ENCODE measurements around the gene NPAS3. TPM values are rescaled to one million over a fixed set of nuclear protein-coding genes. Genes with fewer than 3 reads are reported as not detected.

Gene NPAS3
- total RNA-seq, 1 donor from 2014 or later = 0.95 TPM

GRCh38 chr14:33764876-33765650 is 826.4 kb downstream of the NPAS3 start:
- intact Hi-C loops (cut with DNase I) = no loop called here
- Histone ChIP-seq H3K4me3 (no peak overlapping the region), H3K36me3 (no peaks in the 10 kb centered on the region), H3K4me1 (no peaks in the 10 kb centered on the region), H3K27ac (no peak overlapping the region), H3K9me3 (no peaks in the 10 kb centered on the region), H3K27me3 (ENCODE audit: low read depth) (no peaks in the 10 kb centered on the region)
- ATAC-seq (no peak), DNase-seq (no peak)
- TF ChIP-seq CTCF (IDR thresholded peaks at IDR 0.05) = no peak

- Histone ChIP-seq H3K36me3 (no peaks in the 10 kb centered on the region), H3K27me3 (ENCODE audit: low read depth) (no peaks in the 10 kb centered on the region), H3K4me3 (no peak overlapping the region), H3K9me3 (no peaks in the 10 kb centered on the region), H3K27ac (no peak overlapping the region), H3K4me1 (no peaks in the 10 kb centered on the region)
- no peak for TF ChIP-seq CTCF (IDR thresholded peaks at IDR 0.05)
- intact Hi-C loops (cut with DNase I) = no loop called here
- ATAC-seq (no peak), DNase-seq (no peak)
These were observed 829.1 kb downstream of the NPAS3 start for GRCh38 chr14:33767586-33768457.

GRCh38 chr14:33768458-33768830 is 829.8 kb downstream of the NPAS3 start:
- H3K36me3 ChIP-seq = no peaks in the 10 kb centered on the region
- no peak overlapping the region for H3K4me3 ChIP-seq
- no peaks in the 10 kb centered on the region for H3K9me3 ChIP-seq
- intact Hi-C loops (cut with DNase I) = no loop called here
- H3K4me1 ChIP-seq = no peaks in the 10 kb centered on the region
- H3K27me3 ChIP-seq (ENCODE audit: low read depth) = no peaks in the 10 kb centered on the region
- DNase-seq = no peak
- H3K27ac ChIP-seq = no peak overlapping the region
- ATAC-seq = no peak
- no peak for TF ChIP-seq CTCF (IDR thresholded peaks at IDR 0.05)

GRCh38 chr14:33773205-33774030 is 834.7 kb downstream of the NPAS3 start:
- DNase-seq = no peak
- H3K4me3 ChIP-seq = no peak overlapping the region
- no peak for TF ChIP-seq CTCF (IDR thresholded peaks at IDR 0.05)
- no peak for ATAC-seq
- no peaks in the 10 kb centered on the region for H3K27me3 ChIP-seq (ENCODE audit: low read depth)
- H3K4me1 ChIP-seq = no peaks in the 10 kb centered on the region
- no peaks in the 10 kb centered on the region for H3K36me3 ChIP-seq
- intact Hi-C loops (cut with DNase I) = no loop called here
- H3K27ac ChIP-seq = no peak overlapping the region
- no peaks in the 10 kb centered on the region for H3K9me3 ChIP-seq

- TF ChIP-seq CTCF (IDR thresholded peaks at IDR 0.05) = no peak
- no peak overlapping the region for H3K4me3 ChIP-seq
- intact Hi-C loops (cut with DNase I) = no loop called here
- H3K36me3 ChIP-seq = no peaks in the 10 kb centered on the region
- ATAC-seq (no peak), DNase-seq (no peak)
- no peaks in the 10 kb centered on the region for H3K27me3 ChIP-seq (ENCODE audit: low read depth)
- no peaks in the 10 kb centered on the region for H3K9me3 ChIP-seq
- H3K4me1 ChIP-seq = no peaks in the 10 kb centered on the region
- no peak overlapping the region for H3K27ac ChIP-seq
These were observed 835.5 kb downstream of the NPAS3 start for GRCh38 chr14:33774161-33774560.
